Lung microvascular endothelial cell (primary cell): ENCODE results near the gene AGPAT2. TPM values are rescaled to one million over a fixed set of nuclear protein-coding genes. Genes with fewer than 3 reads are reported as not detected.
"Not testable (repeated sequence)": the region's sequence is repeated elsewhere in the genome, so short reads cannot be mapped to it uniquely, and the experiment has no call there.

Experiments used
- DNase-seq, 2 donors: peaks; one replicate each; pipeline versions ENCODE4 v3.0.0 to v3.0.0-alpha.2; 2010; ENCODE audit warnings: low read depth in 2 of 2
- total RNA-seq: library from RNA; depleted of rRNA; stranded (reverse); fragments of >200 nt; gene quantifications from 2 replicates; pipeline ENCODE4 v1.2.1, GENCODE V29; 2014

The AGPAT2 gene
- total RNA-seq, 1 donor from 2014 or later, result 18.8 TPM

DNA sequence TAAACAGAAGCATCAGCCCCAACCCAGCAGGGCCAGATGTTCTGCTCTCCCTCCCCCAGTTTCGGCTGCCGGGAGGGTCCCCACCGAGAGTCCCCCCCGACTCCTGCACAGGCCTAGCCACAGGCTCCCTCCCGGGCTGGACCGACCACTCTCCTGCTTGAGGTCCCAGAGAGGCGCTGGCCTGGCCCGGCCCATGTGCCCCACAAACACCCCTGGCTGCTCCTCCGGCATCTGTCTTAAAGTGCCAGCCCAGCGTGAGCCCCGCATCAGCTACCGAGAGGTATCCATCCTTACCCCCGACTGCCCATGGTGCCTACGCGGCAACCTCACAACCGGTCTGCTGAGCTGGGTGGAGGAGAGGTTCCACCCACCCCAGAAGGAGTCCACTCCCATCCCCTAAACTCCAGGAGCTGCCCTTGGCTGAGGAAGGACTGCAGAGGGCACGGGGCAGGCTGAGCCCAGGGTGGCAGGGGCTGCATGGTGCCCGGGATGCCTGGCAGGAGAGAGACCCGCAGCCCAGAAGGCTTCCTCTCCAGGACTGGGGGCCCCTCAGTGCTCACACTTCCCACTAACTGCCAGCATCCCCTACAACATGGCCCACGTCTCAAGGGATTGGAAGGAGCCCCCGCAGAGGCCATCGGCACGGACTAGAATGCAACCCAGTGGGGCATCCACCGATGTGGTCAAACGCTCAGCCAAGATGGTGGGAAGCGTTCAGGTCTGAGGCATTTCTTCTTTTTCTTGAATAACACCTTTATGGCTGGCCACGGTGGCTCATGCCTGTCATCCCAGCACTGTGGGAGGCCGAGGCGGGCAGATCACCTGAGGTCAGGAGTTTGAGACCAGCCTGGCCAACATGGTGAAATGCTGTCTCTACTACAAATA lies 40.2 kb downstream of the AGPAT2 start:
- peak in 1 of 2 donors; percentile 35 for DNase-seq

DNA sequence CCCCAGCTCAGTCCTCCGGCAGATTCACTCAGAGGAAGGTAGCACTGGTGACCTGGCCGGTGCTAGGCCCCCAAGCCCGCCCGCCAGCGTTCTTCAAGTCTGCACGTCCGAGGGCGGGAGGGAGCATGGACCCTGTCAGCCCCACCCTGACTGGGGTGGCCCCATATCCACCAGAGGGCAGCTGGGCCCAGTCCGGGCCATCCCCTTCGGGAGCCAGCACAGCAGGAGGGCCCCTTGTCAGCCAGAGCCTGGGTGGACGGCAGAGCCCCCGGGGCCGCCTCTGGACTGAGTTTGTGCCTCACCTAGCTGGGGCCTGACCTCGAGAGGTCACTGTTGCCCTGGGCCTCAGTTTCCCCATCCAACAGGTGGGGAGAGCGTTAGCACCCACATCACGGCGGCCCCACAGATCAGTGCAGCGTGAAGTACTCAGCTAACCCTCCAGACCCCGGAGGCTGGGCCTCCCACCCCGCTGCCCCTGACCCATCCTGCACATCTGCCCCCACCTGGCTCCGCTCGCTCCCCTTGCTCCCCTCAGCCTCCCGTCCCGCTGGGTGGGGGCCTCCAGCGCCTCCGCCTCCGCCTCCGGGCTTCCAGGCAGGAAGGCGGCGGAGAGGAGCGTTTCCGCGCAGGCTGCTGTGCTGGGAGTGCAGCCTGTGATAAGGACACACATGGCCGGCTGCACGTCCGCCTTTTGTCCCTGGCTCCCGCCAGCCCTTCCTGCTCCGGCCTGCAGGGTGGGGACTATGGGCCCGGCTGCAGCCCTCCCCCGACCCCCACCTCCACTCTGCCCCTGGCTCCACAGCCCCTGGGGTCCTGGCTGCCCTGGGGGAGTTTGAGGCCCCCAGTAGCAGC lies 41.1 kb downstream of the AGPAT2 start:
- DNase-seq, result peak; percentile 97 to 99

DNA sequence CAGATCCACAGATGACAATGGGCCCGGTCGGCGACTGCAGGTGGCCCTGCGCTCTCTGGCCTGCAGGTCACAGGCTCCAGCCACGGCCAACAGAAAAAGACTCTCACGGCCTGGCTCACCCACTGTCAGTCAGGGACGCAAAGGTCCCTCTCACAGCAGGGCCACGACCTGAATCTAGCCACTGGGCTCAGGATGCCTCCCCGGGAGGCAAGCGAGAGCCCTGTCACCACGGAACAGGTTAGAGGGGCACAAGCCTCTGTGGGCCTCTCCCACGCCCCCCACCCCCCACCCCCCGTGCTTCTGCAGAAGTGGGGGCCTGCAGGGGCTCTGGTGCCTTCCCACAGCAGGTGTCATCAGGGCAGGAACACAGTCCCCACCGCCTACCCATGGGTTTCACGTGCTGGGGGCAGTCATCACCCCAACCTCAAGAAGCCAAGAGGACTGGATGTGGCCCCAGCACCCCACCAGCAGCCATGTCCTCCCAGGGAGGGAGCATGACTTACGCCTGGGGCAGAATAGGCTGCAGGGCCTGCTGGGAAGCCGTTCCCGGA lies 41.8 kb downstream of the AGPAT2 start:
- DNase-seq, result no peak

DNA sequence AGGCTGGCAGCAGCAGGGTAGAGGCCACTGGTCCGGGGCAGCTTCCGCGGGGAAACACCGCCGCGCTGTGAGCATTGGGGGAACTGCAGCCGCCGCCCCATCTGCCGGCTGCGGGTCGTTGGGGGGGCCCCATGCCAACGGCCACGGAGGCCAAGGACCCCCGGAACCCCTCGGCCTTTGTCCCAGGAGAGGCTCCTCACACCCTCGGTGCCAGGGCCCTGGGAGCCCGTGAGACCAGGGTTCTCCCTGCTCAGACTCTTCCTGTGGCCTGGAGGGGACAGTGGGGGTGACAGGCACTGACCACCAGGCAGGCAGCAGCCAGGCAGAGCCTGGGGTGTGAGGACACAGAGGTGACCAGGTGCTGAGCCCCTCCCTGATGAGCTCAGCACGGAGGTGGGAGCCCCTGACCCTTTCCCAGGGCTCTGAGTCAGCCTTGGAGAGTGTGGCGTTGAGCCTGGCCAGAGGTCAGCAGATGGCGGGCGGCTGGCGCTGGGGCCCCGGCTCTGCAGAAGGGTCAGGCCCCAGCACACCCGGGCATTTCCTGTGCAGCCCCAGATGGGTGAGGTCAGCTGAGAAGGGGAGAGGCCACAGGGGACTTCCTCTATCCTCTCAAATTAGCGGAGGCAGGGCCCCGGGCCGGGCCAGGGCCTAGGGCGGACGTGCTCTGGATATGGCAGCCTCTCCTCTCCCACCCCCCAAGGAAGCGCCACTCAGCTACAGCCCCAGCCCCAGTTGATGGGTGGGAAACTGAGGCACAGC lies 42.5 kb downstream of the AGPAT2 start:
- peak; percentile 91 to 95 for DNase-seq

DNA sequence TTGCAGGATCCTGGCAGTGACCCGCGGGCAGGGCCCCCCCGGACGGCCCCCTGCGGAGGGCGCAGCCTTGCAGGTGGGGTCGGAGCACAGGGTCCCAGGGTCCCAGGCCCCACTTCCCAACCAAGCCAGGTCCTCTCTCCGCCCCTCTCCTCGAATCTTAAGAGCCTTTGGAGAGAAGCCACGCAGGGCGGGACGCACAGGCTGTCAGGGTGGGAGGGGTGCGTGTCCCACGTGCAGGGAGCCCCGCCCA lies 43.0 kb downstream of the AGPAT2 start:
- DNase-seq, result peak in 1 of 2 donors; percentile 93

GRCh38 chr9:136643596-136644342 lies 43.5 kb downstream of the AGPAT2 start:
- DNase-seq, result peak; percentile 52 to 65

- peak; percentile 75 to 96 for DNase-seq
Observed at GRCh38 chr9:136642439-136642921, 44.8 kb downstream of the AGPAT2 start.

GRCh38 chr9:136640171-136641111 lies 46.8 kb downstream of the AGPAT2 start:
- DNase-seq, result no peak

DNA sequence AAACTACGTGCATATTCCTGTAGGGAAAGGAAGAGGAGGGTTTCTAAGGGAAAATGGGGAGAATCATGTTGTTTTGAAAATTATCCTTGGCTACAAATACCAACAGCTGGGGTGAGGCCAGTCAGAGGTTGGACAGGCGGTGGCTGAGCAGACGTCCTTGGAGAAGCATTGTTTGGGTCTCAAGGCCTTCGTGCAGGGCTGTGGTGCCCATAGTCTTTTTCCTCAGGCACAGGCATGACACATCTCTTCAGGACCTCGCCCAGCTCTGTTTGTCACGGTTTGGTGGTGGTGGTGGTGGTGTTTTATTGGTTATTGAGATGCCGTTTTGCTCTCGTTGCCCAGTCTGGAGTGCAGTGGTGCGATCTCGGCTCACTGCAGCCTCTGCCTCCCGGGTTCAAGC lies 52.4 kb downstream of the AGPAT2 start:
- no peak for DNase-seq

DNA sequence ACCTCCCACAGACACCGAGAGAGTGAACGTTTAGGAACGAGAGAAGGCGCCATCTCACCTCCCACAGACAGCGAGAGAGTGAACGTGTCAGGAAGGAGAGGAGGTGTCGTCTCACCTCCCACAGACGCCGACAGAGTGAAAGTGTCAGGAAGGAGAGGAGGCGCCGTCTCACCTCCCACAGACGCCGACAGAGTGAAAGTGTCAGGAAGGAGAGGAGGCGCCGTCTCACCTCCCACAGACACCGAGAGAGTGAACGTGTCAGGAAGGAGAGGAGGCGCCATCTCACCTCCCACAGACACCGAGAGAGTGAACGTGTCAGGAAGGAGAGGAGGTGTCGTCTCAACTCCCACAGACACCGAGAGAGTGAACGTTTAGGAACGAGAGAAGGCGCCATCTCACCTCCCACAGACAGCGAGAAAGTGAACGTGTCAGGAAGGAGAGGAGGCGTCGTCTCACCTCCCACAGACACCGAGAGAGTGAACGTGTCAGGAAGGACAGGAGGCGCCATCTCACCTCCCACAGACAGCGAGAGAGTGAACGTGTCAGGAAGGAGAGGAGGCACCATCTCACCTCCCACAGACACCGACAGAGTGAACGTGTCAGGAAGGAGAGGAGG lies 54.7 kb downstream of the AGPAT2 start:
- not testable (repeated sequence) for DNase-seq

GRCh38 chr9:136632072-136632471 lies 55.2 kb downstream of the AGPAT2 start:
- DNase-seq, result not testable (repeated sequence)

DNA sequence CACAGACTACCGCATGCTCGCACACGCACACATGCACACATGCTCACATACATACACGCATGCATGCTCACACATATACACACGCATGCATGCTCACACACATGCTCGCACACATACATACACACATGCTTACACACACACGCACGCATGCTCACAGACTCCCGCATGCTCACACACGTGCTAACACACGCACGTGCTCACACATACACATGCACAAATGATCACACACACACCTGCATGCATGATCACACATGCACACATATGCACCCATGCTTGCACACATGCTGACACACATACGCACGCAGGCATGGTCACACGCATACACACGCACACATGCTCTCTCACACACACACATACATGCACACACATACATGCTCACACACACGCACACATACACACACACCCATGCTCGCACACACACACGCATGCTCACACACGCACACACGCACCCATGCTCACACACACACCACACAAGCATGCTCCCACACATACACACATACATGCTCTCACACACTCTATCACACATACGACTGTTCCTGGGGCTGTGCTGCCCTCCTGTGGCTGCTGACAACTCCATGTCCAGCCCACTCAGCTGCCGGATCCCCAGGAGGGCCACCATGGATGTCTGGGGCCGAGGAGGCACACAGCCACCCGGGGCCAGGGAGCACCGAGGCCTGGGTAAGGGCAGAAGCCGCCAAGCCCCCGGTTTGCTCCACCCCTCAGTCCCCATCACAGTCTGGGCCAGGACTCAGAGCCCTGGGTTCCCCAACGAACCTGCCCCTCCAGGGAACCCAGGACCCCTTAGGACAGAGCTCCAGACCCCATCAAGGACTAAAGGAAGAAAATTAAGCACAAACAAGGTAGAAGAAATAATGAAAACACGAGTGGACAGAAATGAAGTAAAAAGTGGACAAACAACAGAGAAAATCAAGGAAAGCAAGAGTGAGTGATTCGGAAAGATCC lies 55.9 kb downstream of the AGPAT2 start:
- DNase-seq, result peak; percentile 86 to 92

- DNase-seq, result no peak
Observed at GRCh38 chr9:136630662-136630992, 56.6 kb downstream of the AGPAT2 start.

DNA sequence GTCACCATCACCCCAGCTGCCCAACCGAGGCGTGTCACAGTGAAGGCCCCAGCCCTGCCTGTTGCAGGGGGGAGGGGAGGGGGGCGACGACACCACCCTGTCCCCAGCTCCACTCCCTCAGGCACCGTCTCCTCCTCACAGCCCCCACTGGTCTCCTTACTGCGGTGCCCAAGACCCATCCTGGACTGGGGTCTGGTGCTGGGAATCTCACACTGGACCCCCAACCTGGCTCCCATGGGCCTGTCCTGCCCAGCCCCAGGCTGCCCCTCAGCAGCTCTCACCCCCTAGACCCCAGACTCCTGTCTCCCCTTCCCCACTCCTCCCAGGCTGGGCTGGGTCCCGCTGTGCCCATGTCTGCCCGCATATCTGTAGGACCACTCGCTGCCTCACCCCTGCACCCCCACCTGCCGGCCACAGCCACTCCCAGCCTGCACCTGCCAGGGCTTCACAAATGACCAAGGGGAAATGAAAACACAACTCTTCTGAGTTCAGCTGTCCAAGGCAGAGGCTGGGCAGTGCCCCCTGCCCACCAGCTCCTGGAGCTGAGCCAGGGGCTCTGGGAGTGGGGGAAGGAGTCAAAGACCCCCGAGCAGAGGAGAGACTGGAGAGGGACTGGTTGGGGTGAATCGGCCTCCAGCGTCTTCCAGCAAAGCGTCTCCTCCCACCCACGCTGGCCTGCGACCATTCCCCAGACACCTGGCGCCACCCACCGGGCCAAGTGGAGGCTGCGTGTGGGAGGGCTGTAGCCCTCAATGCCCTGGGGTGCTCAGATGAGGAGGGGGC lies 57.2 kb downstream of the AGPAT2 start:
- DNase-seq, result peak; percentile 63 to 70

DNA sequence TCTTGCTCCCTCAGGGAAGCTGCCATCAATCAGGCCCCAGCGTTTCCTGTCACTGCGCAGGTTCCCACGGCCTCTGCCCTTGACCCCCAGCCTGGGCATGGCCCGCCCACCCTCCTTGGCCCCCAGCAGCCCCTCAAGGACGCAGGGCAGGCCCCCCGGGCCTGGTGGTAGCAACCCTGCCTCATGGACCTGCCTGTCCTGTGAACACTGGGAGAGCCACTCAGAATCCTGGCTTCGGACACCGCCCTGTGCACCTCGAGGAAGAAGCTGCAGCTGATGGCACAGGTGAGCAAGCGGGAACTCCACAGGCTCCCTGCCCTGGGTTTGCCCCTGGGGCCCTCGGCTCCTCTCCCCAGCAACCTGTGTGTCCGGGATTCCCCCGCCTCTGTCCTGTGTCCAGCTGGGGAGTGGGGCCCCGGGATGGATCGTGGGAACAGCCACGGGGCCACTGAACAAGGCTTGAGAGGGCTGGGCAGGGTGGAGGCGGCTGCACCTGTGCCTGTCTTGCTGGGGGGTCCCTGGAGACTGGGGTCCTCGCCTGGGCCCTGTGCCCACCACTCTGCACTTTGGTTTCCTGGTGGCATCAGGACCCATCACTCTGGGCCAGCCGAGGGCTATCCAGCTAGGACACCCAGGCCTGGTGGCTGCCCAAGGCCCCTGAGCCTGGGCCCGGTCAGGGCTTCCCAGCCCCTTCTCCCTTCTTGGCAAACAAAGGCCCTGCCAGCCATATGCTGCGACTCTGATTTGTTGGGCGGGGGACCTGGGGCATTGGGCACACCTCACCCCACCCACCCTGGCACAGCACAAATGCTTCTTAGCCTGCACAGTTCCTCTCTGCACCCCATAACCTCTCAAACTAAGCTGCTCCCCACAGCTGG lies 58.0 kb downstream of the AGPAT2 start:
- DNase-seq, result no peak

GRCh38 chr9:136628268-136628667 lies 59.0 kb downstream of the AGPAT2 start:
- DNase-seq, result no peak
